ENCODE results near the gene MRC2.
A peak's percentile ranks its signal among the peaks of the same experiment; 100 is the strongest.

The MRC2 gene

DNA sequence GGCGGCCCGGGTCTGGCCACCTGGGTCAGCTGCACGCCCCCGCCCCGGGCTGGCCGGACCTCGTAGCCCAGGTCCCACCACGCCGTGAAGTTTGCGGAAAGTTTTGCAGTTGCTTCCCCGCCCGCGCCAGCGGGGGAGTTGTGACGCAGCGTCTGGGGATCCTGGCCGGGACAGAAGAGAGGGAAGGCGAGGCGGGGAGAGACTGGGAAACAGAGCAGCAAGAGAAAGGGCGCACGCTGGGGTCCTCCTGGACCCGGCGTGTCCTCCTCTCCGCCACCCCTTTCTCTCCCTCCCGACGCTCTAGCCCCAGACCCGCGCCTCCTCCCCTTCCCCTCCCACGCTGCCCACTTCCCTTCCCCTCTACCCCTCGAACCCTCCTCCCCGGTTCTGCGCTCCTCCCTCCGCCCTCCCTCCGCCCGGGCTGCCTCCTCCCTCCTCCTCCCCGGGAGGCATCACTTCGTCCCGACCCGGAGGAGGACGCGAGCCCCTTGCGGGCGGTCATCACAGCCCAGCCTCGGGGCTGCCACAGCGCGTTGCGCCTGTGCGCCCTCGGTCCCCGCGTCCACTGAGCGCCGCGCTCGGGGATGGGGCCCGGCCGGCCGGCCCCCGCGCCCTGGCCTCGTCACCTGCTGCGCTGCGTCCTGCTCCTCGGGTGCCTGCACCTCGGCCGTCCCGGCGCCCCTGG lies at the start of gene MRC2:
Gene MRC2, plus strand, starts transcription at position 452 of the 685 bp plus-strand sequence. Its CDS starts 133 bp downstream, at position 585.
- TF ChIP-seq CEBPB (IDR thresholded peaks at IDR 0.05) (no peak), ZBTB7A (IDR thresholded peaks at IDR 0.05; ENCODE audit: low read depth) (no peak; the same call in 1 of the 2 replicates), EP300 (IDR thresholded peaks at IDR 0.05; ENCODE audit: borderline replicate concordance) (no peak), TCF12 (IDR thresholded peaks at IDR 0.05; ENCODE audit: low read depth) (no peak), RAD21 (IDR thresholded peaks at IDR 0.05; ENCODE audit: low read depth) (no peak), MAX (IDR thresholded peaks at IDR 0.05) (0 out of 2 replicates have a peak, but pooled peaks have one; percentile 49), REST (IDR thresholded peaks at IDR 0.05; ENCODE audit: low read depth) (no peak), FOXM1 (IDR thresholded peaks at IDR 0.05; ENCODE audit: borderline replicate concordance, low read depth) (no peak), TEAD4 (IDR thresholded peaks at IDR 0.05) (no peak), EGR1 (IDR thresholded peaks at IDR 0.05) (no peak; the same call in 1 of the 2 replicates), TAF1 (IDR thresholded peaks at IDR 0.05; ENCODE audit: low read depth) (0 out of 2 replicates have a peak, but pooled peaks have one; percentile 20), YY1 (IDR thresholded peaks at IDR 0.05; ENCODE audit: low read depth) (no peak), NFIC (IDR thresholded peaks at IDR 0.05) (no peak), CREB1 (IDR thresholded peaks at IDR 0.05; ENCODE audit: low read depth) (no peak)
- TF ChIP-seq, protein P1, sequence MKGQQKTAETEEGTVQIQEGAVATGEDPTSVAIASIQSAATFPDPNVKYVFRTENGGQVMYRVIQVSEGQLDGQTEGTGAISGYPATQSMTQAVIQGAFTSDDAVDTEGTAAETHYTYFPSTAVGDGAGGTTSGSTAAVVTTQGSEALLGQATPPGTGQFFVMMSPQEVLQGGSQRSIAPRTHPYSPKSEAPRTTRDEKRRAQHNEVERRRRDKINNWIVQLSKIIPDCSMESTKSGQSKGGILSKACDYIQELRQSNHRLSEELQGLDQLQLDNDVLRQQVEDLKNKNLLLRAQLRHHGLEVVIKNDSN (IDR thresholded peaks at IDR 0.05), result no peak

DNA sequence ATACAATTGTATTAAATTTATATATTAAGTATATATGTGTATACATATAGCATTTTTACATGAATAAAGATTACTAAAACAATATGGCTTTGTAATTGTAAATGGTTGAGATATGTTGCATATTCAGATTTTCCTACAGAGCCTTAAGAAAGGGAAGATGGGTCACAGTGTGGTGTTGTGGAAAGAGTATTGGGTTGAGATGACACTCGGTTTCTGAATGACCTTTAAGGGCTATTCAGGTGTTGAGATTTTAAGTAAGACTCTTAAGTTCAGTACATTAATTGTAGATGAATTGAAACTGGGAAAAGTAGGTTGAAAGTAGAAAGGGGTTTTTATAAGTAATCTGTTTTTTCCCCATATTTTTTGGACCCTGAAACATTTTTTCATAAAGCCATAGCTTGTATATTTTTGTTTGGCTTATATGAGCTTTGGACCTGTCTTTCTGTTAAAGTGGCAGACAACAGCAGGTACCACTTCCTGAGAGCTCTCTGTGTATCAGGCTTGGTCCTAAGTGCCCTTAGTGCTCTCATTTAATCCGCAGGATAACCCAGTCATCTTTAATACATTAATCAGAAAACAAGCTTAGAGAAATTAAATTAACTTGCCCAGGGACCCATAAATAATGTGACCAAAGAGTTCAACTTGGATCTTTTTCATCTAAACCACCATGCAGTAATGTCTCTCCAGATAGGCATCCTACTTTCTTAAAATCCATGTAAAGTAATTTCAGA lies 48.5 kb upstream of the MRC2 start:
- TF ChIP-seq CREB1 (IDR thresholded peaks at IDR 0.05; ENCODE audit: low read depth) (no peak), FOXM1 (IDR thresholded peaks at IDR 0.05; ENCODE audit: borderline replicate concordance, low read depth) (no peak), ZBTB7A (IDR thresholded peaks at IDR 0.05; ENCODE audit: low read depth) (no peak), CEBPB (IDR thresholded peaks at IDR 0.05) (no peak), MAX (IDR thresholded peaks at IDR 0.05) (no peak), TEAD4 (IDR thresholded peaks at IDR 0.05) (no peak), TAF1 (IDR thresholded peaks at IDR 0.05; ENCODE audit: low read depth) (no peak), EGR1 (IDR thresholded peaks at IDR 0.05) (no peak), RAD21 (IDR thresholded peaks at IDR 0.05; ENCODE audit: low read depth) (no peak), EP300 (IDR thresholded peaks at IDR 0.05; ENCODE audit: borderline replicate concordance) (no peak), NFIC (IDR thresholded peaks at IDR 0.05) (no peak), YY1 (IDR thresholded peaks at IDR 0.05; ENCODE audit: low read depth) (no peak), REST (IDR thresholded peaks at IDR 0.05; ENCODE audit: low read depth) (no peak), TCF12 (IDR thresholded peaks at IDR 0.05; ENCODE audit: low read depth) (no peak)
- TF ChIP-seq, protein P1 (IDR thresholded peaks at IDR 0.05), result no peak

GRCh38 chr17:62580947-62581346 lies 46.5 kb upstream of the MRC2 start:
- no peak for TF ChIP-seq RAD21 (IDR thresholded peaks at IDR 0.05; ENCODE audit: low read depth)
- TF ChIP-seq CEBPB (IDR thresholded peaks at IDR 0.05), result no peak
- TF ChIP-seq TAF1 (IDR thresholded peaks at IDR 0.05; ENCODE audit: low read depth), result no peak
- no peak for TF ChIP-seq YY1 (IDR thresholded peaks at IDR 0.05; ENCODE audit: low read depth)
- TF ChIP-seq ZBTB7A (IDR thresholded peaks at IDR 0.05; ENCODE audit: low read depth), result no peak
- no peak for TF ChIP-seq TCF12 (IDR thresholded peaks at IDR 0.05; ENCODE audit: low read depth)
- no peak for TF ChIP-seq MAX (IDR thresholded peaks at IDR 0.05)
- no peak for TF ChIP-seq CREB1 (IDR thresholded peaks at IDR 0.05; ENCODE audit: low read depth)
- TF ChIP-seq NFIC (IDR thresholded peaks at IDR 0.05), result no peak
- TF ChIP-seq EGR1 (IDR thresholded peaks at IDR 0.05), result no peak
- no peak for TF ChIP-seq TEAD4 (IDR thresholded peaks at IDR 0.05)
- no peak for TF ChIP-seq FOXM1 (IDR thresholded peaks at IDR 0.05; ENCODE audit: borderline replicate concordance, low read depth)
- no peak for TF ChIP-seq REST (IDR thresholded peaks at IDR 0.05; ENCODE audit: low read depth)
- TF ChIP-seq EP300 (IDR thresholded peaks at IDR 0.05; ENCODE audit: borderline replicate concordance), result no peak
- TF ChIP-seq, protein P1 (IDR thresholded peaks at IDR 0.05), result no peak
